ENCODE measurements around the gene APLN.

The APLN gene

GRCh38 chrX:129654652-129655546, at the start of gene APLN:
Gene APLN, minus strand, starts transcription at chrX:129654956. Its CDS starts 326 bp downstream, at chrX:129654630.
- no peak for DNase-seq

GRCh38 chrX:129704491-129704890, 49.7 kb upstream of the APLN start:
- no peak for DNase-seq

GRCh38 chrX:129701624-129702069, 46.9 kb upstream of the APLN start:
- DNase-seq: no peak

GRCh38 chrX:129700536-129700935, 45.8 kb upstream of the APLN start:
- no peak for DNase-seq

GRCh38 chrX:129698150-129698549, 43.4 kb upstream of the APLN start:
- DNase-seq: no peak

GRCh38 chrX:129697204-129697829, 42.6 kb upstream of the APLN start:
- DNase-seq: no peak

GRCh38 chrX:129696463-129697155, 41.9 kb upstream of the APLN start:
- no peak for DNase-seq

GRCh38 chrX:129695937-129696336, 41.2 kb upstream of the APLN start:
- no peak for DNase-seq

GRCh38 chrX:129695535-129695934, 40.8 kb upstream of the APLN start:
- no peak for DNase-seq

- no peak for DNase-seq
Measured at GRCh38 chrX:129694805-129695204, 40.0 kb upstream of the APLN start.

- peak; percentile 12 for DNase-seq
Measured at GRCh38 chrX:129693354-129693753, 38.6 kb upstream of the APLN start.

GRCh38 chrX:129690435-129690834, 35.7 kb upstream of the APLN start:
- DNase-seq: no peak

GRCh38 chrX:129689796-129690195, 35.0 kb upstream of the APLN start:
- DNase-seq: peak; percentile 51

GRCh38 chrX:129688097-129688496, 33.3 kb upstream of the APLN start:
- no peak for DNase-seq

- no peak for DNase-seq
Measured at GRCh38 chrX:129686422-129686948, 31.7 kb upstream of the APLN start.

- no peak for DNase-seq
Measured at GRCh38 chrX:129682979-129683378, 28.2 kb upstream of the APLN start.

- DNase-seq: no peak
Measured at GRCh38 chrX:129679901-129680300, 25.1 kb upstream of the APLN start.

- DNase-seq: no peak
Measured at GRCh38 chrX:129678614-129679195, 23.9 kb upstream of the APLN start.

- no peak for DNase-seq
Measured at GRCh38 chrX:129667412-129667811, 12.7 kb upstream of the APLN start.

GRCh38 chrX:129665916-129666644, 11.3 kb upstream of the APLN start:
- DNase-seq: no peak

GRCh38 chrX:129663171-129663570, 8.4 kb upstream of the APLN start:
- no peak for DNase-seq

- no peak for DNase-seq
Measured at GRCh38 chrX:129661369-129661768, 6.6 kb upstream of the APLN start.

Measured in inflammatory macrophage treated with lipopolysaccharide for 4 hours (primary cell).